Body of pancreas (tissue), 4 donors: ENCODE results near the gene SERPINB4. TPM values are rescaled to one million over a fixed set of nuclear protein-coding genes. Genes with fewer than 3 reads are reported as not detected.

Experiments
- ATAC-seq: fragments of 150-250 bp; one replicate; pipeline ENCODE4 v1.9.1; 2016
- DNase-seq, 4 donors: peaks; one replicate each; pipeline ENCODE4 v3.0.0-alpha.2; 2019
- H3K27ac ChIP-seq, 4 donors: fragments of 200-600 bp; sonication (generic); 1 replicate in 3 of 4; 2 replicates in 1 of 4; pipeline versions ENCODE4 v1.5.1 to v1.6.1; 2016 to 2019; ENCODE audit warnings: mild to moderate bottlenecking in 1 of 4, mixed read lengths in 1 of 4, moderate library complexity in 1 of 4
- H3K27me3 ChIP-seq, 2 donors: fragments of 200-600 bp; sonication (generic); one replicate each; pipeline ENCODE4 v1.6.0; 2016; ENCODE audit warnings: mild to moderate bottlenecking in 1 of 2
- H3K36me3 ChIP-seq, 2 donors: fragments of 200-600 bp; sonication (generic); replicated peaks in 1 of 2; 2 replicates each; pipeline ENCODE4 v1.5.1; 2016; ENCODE audit warnings: low read depth in 2 of 2; ENCODE audit not compliant: insufficient read depth in 1 of 2
- H3K4me1 ChIP-seq: fragments of 200-600 bp; sonication (generic); one replicate; pipeline ENCODE4 v1.6.0; 2016
- H3K4me3 ChIP-seq, 2 donors: fragments of 200-600 bp; sonication (generic); 1 replicate in 1 of 2; 2 replicates in 1 of 2; pipeline ENCODE4 v1.5.1; 2016 to 2019
- H3K9me3 ChIP-seq, 3 donors: fragments of 200-600 bp; sonication (generic); 1 replicate in 2 of 3; 2 replicates in 1 of 3; pipeline ENCODE4 v1.5.1; 2016
- POLR2A ChIP-seq, 3 donors: fragments of 450-650 bp; IDR thresholded peaks; one replicate each; pipeline ENCODE4 v1.6.1; 2016; ENCODE audit warnings: antibody characterized with exemption in 3 of 3, mild to moderate bottlenecking in 2 of 3
- WGBS, 2 donors: methylation state at CpG; one replicate each; pipeline ENCODE4 v1.1.5; 2017; 5-methylcytosine and 5-hydroxymethylcytosine counted together
- intact Hi-C: fragments of 100-400 bp; cut with DNase I; formaldehyde crosslinking; loops from one replicate; pipeline ENCODE4 v1.15.1; 2023
- total RNA-seq, 2 donors: library from RNA; depleted of rRNA; stranded (reverse); fragments of >200 nt; gene quantifications; one replicate each; pipeline ENCODE4 v1.1.0, GENCODE V29; 2016
- TF ChIP-seq, protein P1 (sequence below), 7 experiments: fragments of 450-650 bp in 4 of 7; fragments of 200-600 bp in 3 of 7; sonication (generic) in 3 of 7; IDR thresholded peaks; one replicate each; pipeline ENCODE4 v1.5.1; 2016 to 2019; ENCODE audit warnings: antibody characterized with exemption in 7 of 7

Gene SERPINB4
- total RNA-seq, 2 donors from 2014 or later: not detected

DNA sequence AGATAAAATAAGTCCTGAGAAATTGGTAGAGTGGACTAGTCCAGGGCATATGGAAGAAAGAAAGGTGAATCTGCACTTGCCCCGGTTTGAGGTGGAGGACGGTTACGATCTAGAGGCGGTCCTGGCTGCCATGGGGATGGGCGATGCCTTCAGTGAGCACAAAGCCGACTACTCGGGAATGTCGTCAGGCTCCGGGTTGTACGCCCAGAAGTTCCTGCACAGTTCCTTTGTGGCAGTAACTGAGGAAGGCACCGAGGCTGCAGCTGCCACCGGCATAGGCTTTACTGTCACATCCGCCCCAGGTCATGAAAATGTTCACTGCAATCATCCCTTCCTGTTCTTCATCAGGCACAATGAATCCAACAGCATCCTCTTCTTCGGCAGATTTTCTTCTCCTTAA, 47.1 kb downstream of the SERPINB4 start:
- ATAC-seq (no peak), DNase-seq (no peak)
- no peaks in the 10 kb centered on the region for H3K9me3 ChIP-seq
- H3K4me1 ChIP-seq: no peaks in the 10 kb centered on the region
- WGBS, 2 donors: 74 to 75% methylated on average over 14 of the region's 14 CpGs
- no peaks in the 10 kb centered on the region for H3K27me3 ChIP-seq
- intact Hi-C loops: no loop called here
- H3K36me3 ChIP-seq: no peaks in the 10 kb centered on the region
- H3K4me3 ChIP-seq: no peak overlapping the region
- TF ChIP-seq, protein P1, sequence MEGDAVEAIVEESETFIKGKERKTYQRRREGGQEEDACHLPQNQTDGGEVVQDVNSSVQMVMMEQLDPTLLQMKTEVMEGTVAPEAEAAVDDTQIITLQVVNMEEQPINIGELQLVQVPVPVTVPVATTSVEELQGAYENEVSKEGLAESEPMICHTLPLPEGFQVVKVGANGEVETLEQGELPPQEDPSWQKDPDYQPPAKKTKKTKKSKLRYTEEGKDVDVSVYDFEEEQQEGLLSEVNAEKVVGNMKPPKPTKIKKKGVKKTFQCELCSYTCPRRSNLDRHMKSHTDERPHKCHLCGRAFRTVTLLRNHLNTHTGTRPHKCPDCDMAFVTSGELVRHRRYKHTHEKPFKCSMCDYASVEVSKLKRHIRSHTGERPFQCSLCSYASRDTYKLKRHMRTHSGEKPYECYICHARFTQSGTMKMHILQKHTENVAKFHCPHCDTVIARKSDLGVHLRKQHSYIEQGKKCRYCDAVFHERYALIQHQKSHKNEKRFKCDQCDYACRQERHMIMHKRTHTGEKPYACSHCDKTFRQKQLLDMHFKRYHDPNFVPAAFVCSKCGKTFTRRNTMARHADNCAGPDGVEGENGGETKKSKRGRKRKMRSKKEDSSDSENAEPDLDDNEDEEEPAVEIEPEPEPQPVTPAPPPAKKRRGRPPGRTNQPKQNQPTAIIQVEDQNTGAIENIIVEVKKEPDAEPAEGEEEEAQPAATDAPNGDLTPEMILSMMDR (IDR thresholded peaks at IDR 0.05): no peak
- TF ChIP-seq POLR2A (IDR thresholded peaks at IDR 0.05): no peak
- no peak overlapping the region for H3K27ac ChIP-seq

DNA sequence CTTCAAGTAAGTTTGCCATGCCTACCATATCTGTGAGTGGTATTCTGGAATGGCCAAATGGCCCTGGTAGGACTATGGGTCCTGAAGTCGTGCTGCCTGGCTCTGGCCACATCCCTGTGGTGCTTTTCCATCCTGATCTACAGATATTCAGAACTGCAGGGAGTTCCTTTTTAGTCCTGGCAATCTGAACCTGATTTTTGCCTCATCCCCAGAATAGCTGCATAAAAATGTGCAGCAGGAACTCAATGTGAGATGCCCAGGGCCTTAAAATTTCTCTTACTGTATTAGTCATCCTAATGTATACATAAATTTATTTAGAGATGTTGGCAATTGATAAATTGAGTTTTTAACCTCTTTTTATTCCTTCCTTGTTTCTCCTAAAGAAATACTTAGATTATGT, 51.6 kb downstream of the SERPINB4 start:
- ATAC-seq (no peak), DNase-seq (no peak)
- Histone ChIP-seq H3K9me3 (no peaks in the 10 kb centered on the region), H3K4me3 (no peak overlapping the region), H3K27me3 (no peaks in the 10 kb centered on the region), H3K4me1 (no peaks in the 10 kb centered on the region), H3K27ac (no peak overlapping the region), H3K36me3 (no peaks in the 10 kb centered on the region)
- TF ChIP-seq, protein P1 (IDR thresholded peaks at IDR 0.05): no peak
- TF ChIP-seq POLR2A (IDR thresholded peaks at IDR 0.05): no peak
- intact Hi-C loops: no loop called here
- 33 to 36% methylated on average over 1 of the region's 1 CpG for WGBS, 2 donors

DNA sequence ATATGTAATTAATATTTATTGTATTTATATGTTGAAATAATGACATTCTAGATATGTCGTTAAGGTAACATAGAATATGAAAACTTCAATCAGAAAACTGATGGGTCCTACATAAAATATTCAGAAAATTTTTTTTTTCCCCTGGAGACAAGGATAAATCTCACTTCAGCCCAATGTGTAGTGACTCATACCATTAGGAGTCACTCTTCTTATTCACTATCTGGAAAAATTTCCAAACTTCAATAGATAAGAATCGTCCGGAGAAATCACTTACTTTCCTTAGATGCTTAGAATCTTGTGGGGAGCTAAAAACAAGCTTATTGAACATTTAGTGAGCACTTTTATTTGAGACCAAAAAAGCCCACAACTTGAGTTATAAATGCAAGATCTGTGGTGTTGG, 52.3 kb downstream of the SERPINB4 start:
- no peak for DNase-seq
- Histone ChIP-seq H3K4me3 (no peak overlapping the region), H3K27me3 (no peaks in the 10 kb centered on the region), H3K9me3 (no peaks in the 10 kb centered on the region), H3K36me3 (no peaks in the 10 kb centered on the region), H3K4me1 (no peaks in the 10 kb centered on the region), H3K27ac (no peak overlapping the region)
- 64 to 71% methylated on average over 3 of the region's 3 CpGs for WGBS, 2 donors
- intact Hi-C loops: no loop called here
- no peak for ATAC-seq
- TF ChIP-seq, protein P1 (IDR thresholded peaks at IDR 0.05): no peak
- no peak for TF ChIP-seq POLR2A (IDR thresholded peaks at IDR 0.05)

DNA sequence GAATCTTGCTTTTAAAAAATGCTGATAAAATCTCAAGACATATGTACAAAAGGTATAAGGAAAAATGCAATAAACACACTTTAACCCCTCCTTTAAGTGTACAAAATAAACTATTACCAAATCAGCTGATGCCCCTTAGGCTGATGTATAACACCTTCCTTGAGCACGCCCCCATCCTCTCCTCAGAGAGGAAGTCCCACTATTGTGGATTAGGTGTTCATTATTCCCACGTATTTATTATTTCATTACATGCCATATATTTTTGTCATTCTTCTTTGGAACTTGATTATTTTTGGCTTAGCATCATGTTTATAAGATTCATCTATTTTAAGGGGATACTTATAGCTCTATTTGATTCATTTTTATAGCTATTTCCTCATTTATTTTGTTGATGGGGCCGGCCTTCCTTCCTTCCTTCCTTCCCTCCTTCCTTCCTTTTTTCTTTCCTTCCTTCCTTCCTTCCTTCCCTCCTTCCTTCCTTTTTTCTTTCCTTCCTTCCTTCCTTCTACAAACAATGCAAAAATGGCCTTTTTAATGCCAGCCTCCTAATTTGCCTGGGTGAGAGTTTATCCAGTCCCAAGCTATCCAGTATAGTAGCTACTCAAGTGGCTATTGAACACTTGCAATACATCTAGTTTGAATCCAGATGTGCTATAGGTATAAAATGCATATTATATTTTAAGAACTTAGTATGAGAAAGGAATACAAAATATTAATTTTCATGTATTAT, 52.9 kb downstream of the SERPINB4 start:
- DNase-seq: no peak
- Histone ChIP-seq H3K36me3 (no peaks in the 10 kb centered on the region), H3K4me1 (no peaks in the 10 kb centered on the region), H3K27me3 (no peaks in the 10 kb centered on the region), H3K4me3 (no peak overlapping the region), H3K9me3 (no peaks in the 10 kb centered on the region), H3K27ac (no peak overlapping the region)
- no peak for ATAC-seq
- intact Hi-C loops: no loop called here
- no peak for TF ChIP-seq POLR2A (IDR thresholded peaks at IDR 0.05)
- TF ChIP-seq, protein P1 (IDR thresholded peaks at IDR 0.05): no peak
- 71 to 80% methylated on average over 3 of the region's 3 CpGs for WGBS, 2 donors

DNA sequence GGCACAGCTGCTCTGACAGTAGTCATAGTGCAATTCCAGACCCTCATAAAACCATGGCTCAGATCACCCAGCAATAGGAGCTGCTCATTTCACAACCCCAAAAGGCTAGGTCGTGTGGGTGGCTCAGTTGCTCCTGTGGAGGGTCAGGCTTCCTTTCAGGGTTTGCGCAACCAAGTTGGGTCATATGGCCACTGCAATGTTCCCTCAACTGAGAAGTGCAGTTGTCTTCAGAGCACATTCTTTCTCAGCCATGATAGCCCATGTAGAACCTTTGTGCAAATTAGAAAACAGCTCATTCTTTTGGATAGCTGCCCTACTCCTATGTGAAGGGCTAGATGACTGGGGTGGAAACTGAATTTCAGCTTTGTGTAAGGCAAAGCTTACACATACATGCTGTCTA, 53.7 kb downstream of the SERPINB4 start:
- 59 to 75% methylated on average over 2 of the region's 2 CpGs for WGBS, 2 donors
- ATAC-seq (no peak), DNase-seq (peak in 1 of 4 donors; percentile 39)
- H3K4me1 ChIP-seq: no peaks in the 10 kb centered on the region
- H3K9me3 ChIP-seq: no peaks in the 10 kb centered on the region
- intact Hi-C loops: no loop called here
- TF ChIP-seq, protein P1 (IDR thresholded peaks at IDR 0.05): no peak
- no peak for TF ChIP-seq POLR2A (IDR thresholded peaks at IDR 0.05)
- no peak overlapping the region for H3K4me3 ChIP-seq
- H3K36me3 ChIP-seq: no peaks in the 10 kb centered on the region
- no peak overlapping the region for H3K27ac ChIP-seq
- H3K27me3 ChIP-seq: no peaks in the 10 kb centered on the region
